RWPE1 (cell line): ENCODE measurements around the gene MFSD1.

Experiments used
- CTCF ChIA-PET: fragments of 350-600 bp; sonication (Branson Sonifier 250); formaldehyde crosslinking; extraction: SDS; loops from one replicate; lab custom pipeline; 2021; lab: Yijun Ruan, JAX
- POLR2A ChIA-PET: fragments of 400-600 bp; formaldehyde crosslinking; extraction: SDS; loops from one replicate; lab custom pipeline; 2020; ENCODE audit warnings: antibody characterized with exemption; ENCODE audit not compliant: low non-redundant PET; lab: Yijun Ruan, JAX
- DNase-seq: peaks from one replicate; pipeline ENCODE4 v3.0.0; 2012; ENCODE audit warnings: low spot score
- H3K27ac ChIP-seq: fragments of 450-650 bp; 2 replicates; pipeline ENCODE4 v1.5.1; 2017
- TF ChIP-seq, protein P1 (sequence below): fragments of 450-650 bp; conservative IDR thresholded peaks from 2 replicates; pipeline ENCODE4 v1.5.1; 2017; ENCODE audit warnings: low read depth, mild to moderate bottlenecking

Gene MFSD1

GRCh38 chr3:158782283-158782989 lies 19.4 kb upstream of the MFSD1 start:
- POLR2A ChIA-PET: no interaction called here
- no peak overlapping the region for H3K27ac ChIP-seq
- DNase-seq: no peak
- TF ChIP-seq, protein P1, sequence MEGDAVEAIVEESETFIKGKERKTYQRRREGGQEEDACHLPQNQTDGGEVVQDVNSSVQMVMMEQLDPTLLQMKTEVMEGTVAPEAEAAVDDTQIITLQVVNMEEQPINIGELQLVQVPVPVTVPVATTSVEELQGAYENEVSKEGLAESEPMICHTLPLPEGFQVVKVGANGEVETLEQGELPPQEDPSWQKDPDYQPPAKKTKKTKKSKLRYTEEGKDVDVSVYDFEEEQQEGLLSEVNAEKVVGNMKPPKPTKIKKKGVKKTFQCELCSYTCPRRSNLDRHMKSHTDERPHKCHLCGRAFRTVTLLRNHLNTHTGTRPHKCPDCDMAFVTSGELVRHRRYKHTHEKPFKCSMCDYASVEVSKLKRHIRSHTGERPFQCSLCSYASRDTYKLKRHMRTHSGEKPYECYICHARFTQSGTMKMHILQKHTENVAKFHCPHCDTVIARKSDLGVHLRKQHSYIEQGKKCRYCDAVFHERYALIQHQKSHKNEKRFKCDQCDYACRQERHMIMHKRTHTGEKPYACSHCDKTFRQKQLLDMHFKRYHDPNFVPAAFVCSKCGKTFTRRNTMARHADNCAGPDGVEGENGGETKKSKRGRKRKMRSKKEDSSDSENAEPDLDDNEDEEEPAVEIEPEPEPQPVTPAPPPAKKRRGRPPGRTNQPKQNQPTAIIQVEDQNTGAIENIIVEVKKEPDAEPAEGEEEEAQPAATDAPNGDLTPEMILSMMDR: no peak
- CTCF ChIA-PET: interaction anchor here (1.1 kb wide), 1 partner anchor 9 kb away, joined by 3 read pairs; no protein-coding TSS in a partner anchor

- no peak for DNase-seq
- no peak overlapping the region for H3K27ac ChIP-seq
- ChIA-PET POLR2A (no interaction called here), CTCF (interaction anchor here (1.1 kb wide), 1 partner anchor 9 kb away, joined by 3 read pairs; no protein-coding TSS in a partner anchor)
- TF ChIP-seq, protein P1: no peak
Measured at GRCh38 chr3:158783051-158783450, 18.8 kb upstream of the MFSD1 start.

- TF ChIP-seq, protein P1: no peak
- POLR2A ChIA-PET: no interaction called here
- DNase-seq: no peak
- no peak overlapping the region for H3K27ac ChIP-seq
- CTCF ChIA-PET: no interaction called here
Measured at GRCh38 chr3:158785972-158786371, 15.9 kb upstream of the MFSD1 start.

- DNase-seq: no peak
- TF ChIP-seq, protein P1: no peak
- H3K27ac ChIP-seq: no peak overlapping the region
- ChIA-PET CTCF (no interaction called here), POLR2A (no interaction called here)
Measured at GRCh38 chr3:158788446-158788845, 13.4 kb upstream of the MFSD1 start.

GRCh38 chr3:158789592-158789991 lies 12.3 kb upstream of the MFSD1 start:
- CTCF ChIA-PET: interaction anchor here (0.6 to 1.5 kb wide), 7 partner anchors 12 to 1864 kb away, joined by 3 to 7 read pairs (median 4); no protein-coding TSS in a partner anchor
- peak; percentile 28 for DNase-seq

DNA sequence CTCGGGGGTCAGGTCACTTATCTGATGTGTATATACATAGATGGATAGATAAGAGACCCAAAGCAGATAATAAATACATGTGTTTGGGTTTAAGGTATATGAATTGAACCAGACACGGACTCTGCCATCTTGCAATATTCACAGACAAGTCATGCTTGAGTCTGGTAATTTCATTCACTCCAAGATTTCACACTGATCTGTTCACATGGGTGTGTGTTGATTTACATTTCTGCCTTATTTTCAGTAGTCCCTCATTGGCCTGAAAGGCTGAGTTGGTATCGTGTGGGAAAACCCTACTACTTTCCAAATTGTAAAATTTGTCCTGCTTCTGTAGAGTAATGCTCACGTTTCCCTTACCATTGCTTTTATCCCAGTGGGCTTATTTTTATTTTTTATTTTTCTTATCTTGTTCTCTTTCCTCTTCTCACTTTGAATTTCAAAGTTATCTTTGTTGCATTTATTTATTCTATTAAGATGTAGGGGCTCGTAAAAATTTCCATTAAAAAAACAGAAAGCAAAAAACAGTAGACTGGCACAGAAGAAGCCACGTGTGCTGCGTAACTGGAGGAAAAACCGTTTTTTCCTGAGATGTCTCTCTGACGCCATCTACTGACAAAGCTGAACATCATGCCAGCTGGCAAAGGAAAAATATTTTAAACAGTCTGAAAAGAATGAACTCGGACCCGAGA lies 10.8 kb upstream of the MFSD1 start:
- ChIA-PET CTCF (interaction anchor here (0.6 to 1.6 kb wide), 13 partner anchors 8 to 1057 kb away, joined by 3 to 25 read pairs (median 3); no protein-coding TSS in a partner anchor), POLR2A (interaction anchor here (1.3 kb wide), 1 partner anchor 63 kb away, joined by 4 read pairs; no protein-coding TSS in a partner anchor)
- H3K27ac ChIP-seq: no peak overlapping the region
- TF ChIP-seq, protein P1: peak; percentile 93
- peak; percentile 50 for DNase-seq

More at GRCh38 chr3:158789592-158789991, 12.3 kb upstream of the MFSD1 start:
- no peak overlapping the region for H3K27ac ChIP-seq
- TF ChIP-seq, protein P1: peak; percentile 21; the same call in 1 of the 2 replicates
- POLR2A ChIA-PET: interaction anchor here (0.6 kb wide), 1 partner anchor 68 kb away, joined by 11 read pairs; no protein-coding TSS in a partner anchor
